ENCODE results near the gene NELL1. TPM values are rescaled to one million over a fixed set of nuclear protein-coding genes. Genes with fewer than 3 reads are reported as not detected.

Gene NELL1
- polyA plus RNA-seq, 1 experiment = not detected

DNA sequence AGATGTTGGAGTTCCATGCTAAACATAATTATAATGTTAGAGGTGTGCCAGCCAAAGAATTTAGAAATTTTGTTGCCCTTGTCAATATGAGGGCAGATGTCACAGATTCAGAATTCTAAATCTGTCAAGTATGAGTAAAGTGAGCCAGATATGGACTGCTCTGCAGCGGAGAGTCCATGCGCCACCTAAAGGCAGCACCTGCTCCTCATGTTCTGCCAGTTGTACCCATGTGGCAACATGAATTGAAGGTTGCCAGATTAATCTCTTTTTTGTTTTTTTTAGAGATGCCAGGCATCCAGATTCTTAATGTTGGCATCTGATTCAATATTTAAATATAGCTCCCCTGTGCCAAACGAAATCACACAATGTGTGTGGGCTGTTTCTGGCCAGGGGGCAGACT is 844.9 kb downstream of the NELL1 start:
- ChIA-PET POLR2A (no interaction called here), CTCF (no interaction called here)
- Histone ChIP-seq H3K4me3 (ENCODE audit: low read depth, low read length) (no peak overlapping the region), H3K27me3 (ENCODE audit: control insufficient read depth, insufficient read depth, low read length) (no peaks in the 10 kb centered on the region), H3K9me3 (ENCODE audit: control insufficient read depth, insufficient read depth, low read length) (peaks cover 2% of the 10 kb centered on the region; the same call in 1 of the 2 replicates), H3K27ac (ENCODE audit: low read depth, low read length) (no peak overlapping the region)
- no peak for TF ChIP-seq CTCF (IDR thresholded peaks at IDR 0.05; ENCODE audit: low read depth, low read length)
- DNase-seq (ENCODE audit: low read depth, low spot score) = no peak

DNA sequence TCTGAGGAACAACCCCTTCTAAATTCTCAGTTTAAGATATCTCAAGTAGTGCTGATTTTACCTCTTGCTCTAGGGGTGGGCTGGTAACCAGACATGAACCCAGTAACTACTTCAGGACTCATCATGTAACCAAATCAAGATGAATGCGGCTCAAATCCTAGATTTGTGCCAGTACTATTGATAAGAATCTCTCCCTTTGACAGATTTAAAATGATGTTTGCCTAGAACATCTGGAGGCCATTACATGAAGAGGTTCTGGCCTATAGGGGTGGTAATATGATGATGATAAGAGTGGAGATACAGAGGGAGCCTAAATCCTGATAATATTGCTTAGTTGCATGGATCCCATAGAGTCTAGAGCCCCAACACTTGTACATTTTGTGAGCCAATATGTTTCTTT is 850.9 kb downstream of the NELL1 start:
- Histone ChIP-seq H3K4me3 (ENCODE audit: low read depth, low read length) (no peak overlapping the region), H3K27me3 (ENCODE audit: control insufficient read depth, insufficient read depth, low read length) (no peaks in the 10 kb centered on the region), H3K9me3 (ENCODE audit: control insufficient read depth, insufficient read depth, low read length) (peaks cover 8% of the 10 kb centered on the region), H3K27ac (ENCODE audit: low read depth, low read length) (no peak overlapping the region)
- ChIA-PET POLR2A (no interaction called here), CTCF (no interaction called here)
- no peak for TF ChIP-seq CTCF (IDR thresholded peaks at IDR 0.05; ENCODE audit: low read depth, low read length)
- no peak for DNase-seq (ENCODE audit: low read depth, low spot score)

DNA sequence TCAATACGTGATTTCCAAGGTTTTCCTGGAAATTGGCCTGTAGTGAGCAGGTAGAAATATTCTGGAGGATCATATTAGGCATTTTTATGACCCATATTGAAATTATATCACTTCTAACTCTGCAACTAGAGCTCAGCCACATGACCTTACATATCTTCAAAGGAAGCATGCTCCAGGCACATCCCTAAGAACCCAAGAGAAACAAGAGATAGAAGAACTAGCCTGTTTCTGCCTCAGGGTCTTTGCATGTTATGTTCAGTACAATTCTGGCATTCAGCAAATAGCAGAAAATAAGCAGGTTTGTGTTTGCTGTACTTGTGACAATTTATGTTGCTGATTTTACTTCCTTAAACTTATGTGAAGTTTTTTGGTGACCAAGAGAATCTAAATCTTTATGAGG is 859.8 kb downstream of the NELL1 start:
- CTCF ChIA-PET = no interaction called here
- Histone ChIP-seq H3K27ac (ENCODE audit: low read depth, low read length) (no peak overlapping the region), H3K27me3 (ENCODE audit: control insufficient read depth, insufficient read depth, low read length) (no peaks in the 10 kb centered on the region), H3K9me3 (ENCODE audit: control insufficient read depth, insufficient read depth, low read length) (peaks cover 8% of the 10 kb centered on the region; the same call in 1 of the 2 replicates), H3K4me3 (ENCODE audit: low read depth, low read length) (no peak overlapping the region)
- DNase-seq (ENCODE audit: low read depth, low spot score) = no peak
- TF ChIP-seq CTCF (IDR thresholded peaks at IDR 0.05; ENCODE audit: low read depth, low read length) = no peak
- POLR2A ChIA-PET = no interaction called here

- H3K27ac ChIP-seq (ENCODE audit: low read depth, low read length) = no peak overlapping the region
- H3K9me3 ChIP-seq (ENCODE audit: control insufficient read depth, insufficient read depth, low read length) = peaks cover 6% of the 10 kb centered on the region; the same call in 1 of the 2 replicates
- H3K27me3 ChIP-seq (ENCODE audit: control insufficient read depth, insufficient read depth, low read length) = no peaks in the 10 kb centered on the region
- POLR2A ChIA-PET = no interaction called here
- no peak for DNase-seq (ENCODE audit: low read depth, low spot score)
- CTCF ChIA-PET = no interaction called here
- H3K4me3 ChIP-seq (ENCODE audit: low read depth, low read length) = no peak overlapping the region
- no peak for TF ChIP-seq CTCF (IDR thresholded peaks at IDR 0.05; ENCODE audit: low read depth, low read length)
Observed at GRCh38 chr11:21534288-21534687, 864.9 kb downstream of the NELL1 start.

GRCh38 chr11:21537980-21538379 is 868.6 kb downstream of the NELL1 start:
- POLR2A ChIA-PET = no interaction called here
- TF ChIP-seq CTCF (IDR thresholded peaks at IDR 0.05; ENCODE audit: low read depth, low read length) = no peak

More at GRCh38 chr11:21537980-21538379, 868.6 kb downstream of the NELL1 start:
- no peak overlapping the region for H3K4me3 ChIP-seq (ENCODE audit: low read depth, low read length)
- H3K9me3 ChIP-seq (ENCODE audit: control insufficient read depth, insufficient read depth, low read length) = peaks cover 14% of the 10 kb centered on the region; the same call in 1 of the 2 replicates
- no peak for DNase-seq (ENCODE audit: low read depth, low spot score)
- CTCF ChIA-PET = no interaction called here
- no peaks in the 10 kb centered on the region for H3K27me3 ChIP-seq (ENCODE audit: control insufficient read depth, insufficient read depth, low read length)
- H3K27ac ChIP-seq (ENCODE audit: low read depth, low read length) = no peak overlapping the region
